CD8-positive, alpha-beta memory T cell (primary cell): ENCODE measurements around the gene CLCNKB. TPM values are rescaled to one million over a fixed set of nuclear protein-coding genes. Genes with fewer than 3 reads are reported as not detected.
"Not testable (repeated sequence)": the region's sequence is repeated elsewhere in the genome, so short reads cannot be mapped to it uniquely, and the experiment has no call there.

Experiments used
- CTCF ChIA-PET: fragments of 350-600 bp; sonication (Branson Sonifier 250); formaldehyde crosslinking; loops from one replicate; lab custom pipeline; 2021; ENCODE audit warnings: antibody characterized with exemption; lab: Charles Lee
- POLR2A ChIA-PET: fragments of 350-600 bp; sonication (Branson Sonifier 250); formaldehyde crosslinking; loops from one replicate; lab custom pipeline; 2021; ENCODE audit warnings: antibody characterized with exemption; lab: Charles Lee
- DNase-seq, 5 donors: peaks; one replicate each; pipeline versions ENCODE4 v3.0.0 to v3.0.0-alpha.2; 2020 to 2022; ENCODE audit warnings: mixed read lengths in 1 of 5
- H3K27ac ChIP-seq: one replicate; pipeline ENCODE4 v1.7.0; 2013; ENCODE audit warnings: low read depth, mild to moderate bottlenecking, low read length, moderate library complexity
- H3K27me3 ChIP-seq: 2 replicates; pipeline ENCODE4 v1.7.0; 2013; ENCODE audit warnings: low read length, mild to moderate bottlenecking; ENCODE audit not compliant: insufficient read depth, poor library complexity, severe bottlenecking
- H3K36me3 ChIP-seq: 2 replicates; pipeline ENCODE4 v1.7.0; 2013; ENCODE audit warnings: mild to moderate bottlenecking, low read length, moderate library complexity; ENCODE audit not compliant: insufficient read depth
- H3K4me1 ChIP-seq: 2 replicates; pipeline ENCODE4 v1.7.0; 2013; ENCODE audit warnings: mild to moderate bottlenecking, low read length, moderate library complexity; ENCODE audit not compliant: insufficient read depth
- H3K4me3 ChIP-seq: 2 replicates; pipeline ENCODE4 v1.7.0; 2013; ENCODE audit warnings: mild to moderate bottlenecking, low read length
- H3K9me3 ChIP-seq: 2 replicates; pipeline ENCODE4 v1.7.0; 2013; ENCODE audit warnings: mild to moderate bottlenecking, low read length
- H3K27ac Mint-ChIP-seq, 8 donors: one replicate each; pipeline ENCODE4 v1.8.0; 2020 to 2021; ENCODE audit warnings: mixed read lengths in 8 of 8, mild to moderate bottlenecking in 6 of 8, inconsistent platforms in 3 of 8, moderate library complexity in 3 of 8
- H3K27me3 Mint-ChIP-seq, 2 donors: one replicate each; pipeline ENCODE4 v1.8.0; 2020 to 2021; ENCODE audit warnings: mixed read lengths in 2 of 2, mild to moderate bottlenecking in 1 of 2, moderate library complexity in 1 of 2
- H3K36me3 Mint-ChIP-seq, 3 donors: one replicate each; pipeline ENCODE4 v1.8.0; 2020 to 2021; ENCODE audit warnings: mixed read lengths in 3 of 3, inconsistent platforms in 1 of 3, mild to moderate bottlenecking in 1 of 3
- H3K4me1 Mint-ChIP-seq, 3 donors: one replicate each; pipeline ENCODE4 v1.8.0; 2020 to 2021; ENCODE audit warnings: mixed read lengths in 3 of 3, inconsistent platforms in 1 of 3, mild to moderate bottlenecking in 1 of 3
- H3K4me3 Mint-ChIP-seq, 7 donors: one replicate each; pipeline ENCODE4 v1.8.0; 2020 to 2021; ENCODE audit warnings: mixed read lengths in 7 of 7, mild to moderate bottlenecking in 6 of 7, moderate library complexity in 4 of 7, inconsistent platforms in 2 of 7
- H3K9me3 Mint-ChIP-seq, 5 donors: one replicate each; pipeline ENCODE4 v1.8.0; 2020 to 2022; ENCODE audit warnings: mixed read lengths in 5 of 5, mild to moderate bottlenecking in 3 of 5, moderate library complexity in 2 of 5, inconsistent platforms in 1 of 5
- polyA plus RNA-seq: library from polyadenylated mRNA; unstranded; fragments of 300-500 nt; fragmentation: Illumina TruSeq; gene quantifications from one replicate; pipeline ENCODE4 v1.2.3, GENCODE V29; 2021
- total RNA-seq, 2 experiments: library from RNA; stranded (reverse); gene quantifications; one replicate each; pipeline ENCODE4 v1.2.3, GENCODE V29; 2021

CLCNKB gene
- not detected for total RNA-seq
- polyA plus RNA-seq, result not detected

DNA sequence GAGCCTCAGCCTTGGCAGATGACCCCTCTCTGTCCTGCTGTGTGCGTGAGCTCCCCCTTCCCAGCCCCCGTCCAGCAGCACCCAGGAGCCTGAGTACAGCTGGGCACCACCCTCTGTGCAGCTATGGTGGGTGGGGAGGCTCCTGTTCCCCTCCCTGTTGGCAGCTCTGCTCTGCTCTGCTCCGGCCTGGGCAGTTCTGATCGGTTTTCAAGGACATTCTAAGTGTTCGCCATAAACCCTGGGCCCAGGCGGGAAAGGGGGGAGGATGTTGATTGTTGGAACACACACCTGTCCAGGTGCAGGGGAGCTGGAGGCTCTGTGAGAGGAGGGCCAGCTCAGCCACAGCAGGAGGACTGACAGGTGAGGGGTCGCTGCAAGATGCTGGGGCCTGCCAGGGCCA lies at the start of gene CLCNKB:
TSS of gene CLCNKB (plus strand) at position 262 of the 400 bp plus-strand sequence. CDS start 711 bp downstream, outside the sequence.
- no peak within 1 kb of the TSS for H3K4me3 Mint-ChIP-seq
- H3K4me1 Mint-ChIP-seq, result peaks cover 2 to 5% (median 3%) of the 10 kb centered on the region in 3 donors
- no peak for DNase-seq
- H3K9me3 ChIP-seq, result no peaks in the 10 kb centered on the region
- H3K4me1 ChIP-seq, result no peaks in the 10 kb centered on the region
- POLR2A ChIA-PET, result no interaction called here
- H3K27me3 Mint-ChIP-seq, result peaks cover 7 to 17% of the 10 kb centered on the region in 2 donors
- no peak within 1 kb of the TSS for H3K4me3 ChIP-seq
- H3K9me3 Mint-ChIP-seq, result no peaks in the 10 kb centered on the region
- no peaks in the 10 kb centered on the region for H3K27me3 ChIP-seq
- H3K27ac Mint-ChIP-seq, result peak within 1 kb of the TSS in 1 of 8 donors; percentile 87
- no peaks in the 10 kb centered on the region for H3K36me3 ChIP-seq
- H3K36me3 Mint-ChIP-seq, result no peaks in the 10 kb centered on the region
- CTCF ChIA-PET, result no interaction called here
- H3K27ac ChIP-seq, result no peak within 1 kb of the TSS

- Histone ChIP-seq H3K9me3 (no peaks in the 10 kb centered on the region), H3K27me3 (no peaks in the 10 kb centered on the region), H3K4me1 (no peaks in the 10 kb centered on the region), H3K36me3 (no peaks in the 10 kb centered on the region), H3K4me3 (no peak overlapping the region), H3K27ac (no peak overlapping the region)
- ChIA-PET POLR2A (no interaction called here), CTCF (interaction anchor here (0.7 to 2.1 kb wide), 4 partner anchors 113 to 202 kb away, joined by 3 to 9 read pairs (median 4); no protein-coding TSS in a partner anchor)
- peaks cover 0 to 4% of the 10 kb centered on the region in 2 donors for H3K27me3 Mint-ChIP-seq
- H3K9me3 Mint-ChIP-seq, result no peaks in the 10 kb centered on the region
- no peaks in the 10 kb centered on the region for H3K4me1 Mint-ChIP-seq
- no peak overlapping the region for H3K4me3 Mint-ChIP-seq
- DNase-seq, result no peak
- H3K36me3 Mint-ChIP-seq, result no peaks in the 10 kb centered on the region
- H3K27ac Mint-ChIP-seq, result no peak overlapping the region
Observed at GRCh38 chr1:15994081-15994480, 49.5 kb upstream of the CLCNKB start.

DNA sequence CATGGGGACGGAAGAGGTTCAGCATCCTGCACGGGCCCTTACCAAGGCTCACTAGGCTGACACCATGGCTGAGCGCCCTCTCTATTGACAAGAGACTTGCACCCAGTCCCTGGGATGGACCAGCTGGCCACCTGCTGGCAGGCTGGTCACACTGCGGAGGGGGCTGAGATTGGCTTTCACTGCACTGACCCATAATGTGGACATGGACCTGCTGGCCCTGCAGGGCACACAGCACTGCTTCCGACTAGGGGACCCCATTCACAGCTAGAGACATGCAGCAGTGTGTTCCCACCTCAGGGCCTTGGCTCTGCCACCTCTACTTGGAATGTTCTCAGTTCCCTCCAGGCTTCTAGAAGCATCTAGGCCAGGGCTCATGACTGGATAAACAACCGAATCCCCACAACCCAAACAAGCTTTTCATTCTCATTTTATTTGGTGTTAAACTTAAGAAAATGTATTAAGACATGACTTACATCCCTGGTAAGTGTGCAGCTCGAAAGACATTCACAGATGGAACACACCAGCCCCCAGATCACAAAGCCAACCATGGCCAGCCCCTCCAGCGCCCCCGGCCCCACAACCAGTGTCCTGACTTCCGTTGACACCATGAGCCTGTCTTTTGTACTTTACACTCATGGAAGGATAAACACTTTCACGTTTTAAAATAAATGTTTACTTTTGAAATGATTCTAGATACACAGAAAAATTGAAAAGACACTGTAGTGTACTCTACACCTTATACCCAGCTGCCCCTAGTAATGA lies 48.8 kb upstream of the CLCNKB start:
- H3K9me3 Mint-ChIP-seq, result no peaks in the 10 kb centered on the region
- H3K4me3 Mint-ChIP-seq, result no peak overlapping the region
- no peaks in the 10 kb centered on the region for H3K36me3 ChIP-seq
- CTCF ChIA-PET, result interaction anchor here (0.7 to 2.1 kb wide), 6 partner anchors 12 to 203 kb away, joined by 3 to 9 read pairs (median 4); no protein-coding TSS in a partner anchor
- peaks cover 0 to 4% of the 10 kb centered on the region in 2 donors for H3K27me3 Mint-ChIP-seq
- no peaks in the 10 kb centered on the region for H3K4me1 ChIP-seq
- H3K27ac ChIP-seq, result no peak overlapping the region
- DNase-seq, result peak in 3 of 5 donors; percentile 19 to 66 (median 28)
- H3K4me3 ChIP-seq, result no peak overlapping the region
- H3K27ac Mint-ChIP-seq, result peak overlapping the region in 1 of 8 donors; percentile 17
- no peaks in the 10 kb centered on the region for H3K27me3 ChIP-seq
- no peaks in the 10 kb centered on the region for H3K9me3 ChIP-seq
- H3K36me3 Mint-ChIP-seq, result no peaks in the 10 kb centered on the region
- no peaks in the 10 kb centered on the region for H3K4me1 Mint-ChIP-seq
- POLR2A ChIA-PET, result no interaction called here

DNA sequence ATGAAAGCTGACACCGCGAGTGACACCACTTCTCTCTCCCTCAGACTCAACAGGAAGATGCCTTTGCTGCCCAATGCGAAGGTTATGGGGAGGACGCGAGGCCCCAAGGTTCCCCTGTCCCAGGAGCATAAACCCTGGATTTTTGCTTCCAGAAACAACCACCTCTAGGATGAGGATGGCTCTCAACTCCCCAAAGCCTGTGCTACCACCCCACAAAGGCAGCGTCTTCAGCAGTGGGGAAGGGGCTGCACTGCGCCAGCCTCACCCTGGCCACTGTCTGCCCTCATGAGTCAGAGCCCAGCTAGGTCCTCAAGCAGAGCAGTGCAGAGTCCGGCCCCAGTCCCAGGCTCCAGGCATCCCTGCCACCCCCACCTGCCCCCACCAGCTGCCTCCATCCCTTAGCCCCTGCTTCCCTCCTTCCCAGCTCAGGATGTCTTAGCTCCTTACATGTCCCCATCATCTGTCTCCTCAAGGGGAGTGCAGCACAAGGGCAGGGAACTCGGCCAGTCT lies 46.5 kb upstream of the CLCNKB start:
- no peak overlapping the region for H3K27ac ChIP-seq
- H3K9me3 ChIP-seq, result no peaks in the 10 kb centered on the region
- ChIA-PET CTCF (interaction anchor here (0.9 kb wide), 1 partner anchor 12 kb away, joined by 3 read pairs; no protein-coding TSS in a partner anchor), POLR2A (no interaction called here)
- no peak overlapping the region for H3K4me3 Mint-ChIP-seq
- H3K36me3 Mint-ChIP-seq, result no peaks in the 10 kb centered on the region
- no peak overlapping the region for H3K27ac Mint-ChIP-seq
- no peaks in the 10 kb centered on the region for H3K27me3 ChIP-seq
- H3K4me1 Mint-ChIP-seq, result no peaks in the 10 kb centered on the region
- H3K9me3 Mint-ChIP-seq, result no peaks in the 10 kb centered on the region
- no peak for DNase-seq
- no peaks in the 10 kb centered on the region for H3K4me1 ChIP-seq
- H3K27me3 Mint-ChIP-seq, result peaks cover 0 to 4% of the 10 kb centered on the region in 2 donors
- H3K4me3 ChIP-seq, result no peak overlapping the region
- H3K36me3 ChIP-seq, result no peaks in the 10 kb centered on the region

DNA sequence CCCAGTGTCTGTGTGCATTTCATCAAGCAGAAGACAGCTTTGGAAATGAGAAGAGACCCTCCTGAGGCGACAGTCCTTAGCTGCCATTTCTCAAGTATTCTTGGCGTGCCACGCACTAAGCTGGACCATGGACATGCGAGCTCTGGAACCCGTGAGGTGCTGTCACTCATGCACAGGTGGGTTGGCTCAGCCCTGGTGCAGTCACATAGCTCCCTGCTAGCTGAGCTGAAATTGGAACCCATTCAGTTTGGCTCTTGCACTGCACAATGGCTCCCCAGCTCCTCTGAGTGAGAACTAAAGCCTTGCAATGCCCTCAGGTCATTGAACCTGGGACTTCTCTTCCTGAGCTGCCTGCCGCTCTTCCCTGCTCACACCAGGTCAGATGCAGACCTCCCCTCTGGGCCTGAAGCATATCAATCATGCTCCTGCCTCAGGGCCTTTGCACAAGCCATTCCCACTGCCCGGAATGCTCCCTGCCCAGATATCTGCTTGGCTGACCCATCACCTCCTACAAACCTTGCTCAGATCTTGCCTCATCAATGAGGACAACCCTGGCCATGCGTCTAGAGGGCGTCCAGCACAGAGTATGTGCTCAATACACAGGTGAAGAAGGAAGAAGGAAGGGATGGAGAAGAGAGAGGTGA lies 45.8 kb upstream of the CLCNKB start:
- no peak for DNase-seq
- no peaks in the 10 kb centered on the region for H3K36me3 Mint-ChIP-seq
- Histone ChIP-seq H3K27ac (no peak overlapping the region), H3K4me3 (no peak overlapping the region), H3K9me3 (no peaks in the 10 kb centered on the region), H3K4me1 (no peaks in the 10 kb centered on the region), H3K36me3 (no peaks in the 10 kb centered on the region), H3K27me3 (no peaks in the 10 kb centered on the region)
- ChIA-PET POLR2A (no interaction called here), CTCF (interaction anchor here (0.9 kb wide), 1 partner anchor 12 kb away, joined by 3 read pairs; no protein-coding TSS in a partner anchor)
- H3K9me3 Mint-ChIP-seq, result no peaks in the 10 kb centered on the region
- no peaks in the 10 kb centered on the region for H3K4me1 Mint-ChIP-seq
- H3K27ac Mint-ChIP-seq, result peak overlapping the region in 1 of 8 donors; percentile 10
- peaks cover 0 to 4% of the 10 kb centered on the region in 2 donors for H3K27me3 Mint-ChIP-seq
- no peak overlapping the region for H3K4me3 Mint-ChIP-seq

DNA sequence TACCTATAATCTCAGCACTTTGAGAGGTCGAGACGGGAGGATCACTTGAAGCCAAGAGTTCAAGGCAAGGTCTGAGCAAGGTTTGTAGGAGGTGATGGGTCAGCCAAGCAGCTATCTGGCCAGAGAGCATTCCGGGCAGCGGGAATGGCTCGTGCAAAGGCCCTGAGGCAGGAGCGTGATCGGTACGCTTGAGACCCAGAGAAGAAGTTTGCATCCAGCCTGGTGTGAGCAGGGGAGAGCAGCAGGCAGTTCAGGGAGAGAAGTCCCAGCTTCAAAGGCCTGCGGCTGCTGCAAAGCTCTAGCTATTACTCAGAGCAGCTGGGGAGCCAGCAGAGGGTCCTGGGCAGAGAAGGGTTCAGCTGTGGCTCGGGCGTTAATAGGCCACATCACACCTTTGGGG lies 44.7 kb upstream of the CLCNKB start:
- Mint-ChIP-seq H3K4me1 (no peaks in the 10 kb centered on the region), H3K4me3 (no peak overlapping the region), H3K36me3 (no peaks in the 10 kb centered on the region), H3K27me3 (peaks cover 0 to 4% of the 10 kb centered on the region in 2 donors), H3K27ac (peak overlapping the region in 1 of 8 donors; percentile 28), H3K9me3 (no peaks in the 10 kb centered on the region)
- Histone ChIP-seq H3K9me3 (no peaks in the 10 kb centered on the region), H3K27ac (no peak overlapping the region), H3K4me3 (no peak overlapping the region), H3K4me1 (no peaks in the 10 kb centered on the region), H3K36me3 (no peaks in the 10 kb centered on the region), H3K27me3 (no peaks in the 10 kb centered on the region)
- no peak for DNase-seq
- CTCF ChIA-PET, result no interaction called here
- POLR2A ChIA-PET, result no interaction called here

GRCh38 chr1:16001274-16001673 lies 42.3 kb upstream of the CLCNKB start:
- H3K27ac Mint-ChIP-seq, H3K4me3 Mint-ChIP-seq, H3K27ac ChIP-seq, CTCF ChIA-PET, H3K27me3 ChIP-seq, H3K9me3 Mint-ChIP-seq, H3K9me3 ChIP-seq, DNase-seq, H3K4me1 ChIP-seq, H3K27me3 Mint-ChIP-seq, H3K36me3 Mint-ChIP-seq, H3K36me3 ChIP-seq, H3K4me3 ChIP-seq, H3K4me1 Mint-ChIP-seq, POLR2A ChIA-PET: not testable (repeated sequence)

GRCh38 chr1:16005597-16005996 lies 38.0 kb upstream of the CLCNKB start:
- Mint-ChIP-seq H3K9me3 (no peaks in the 10 kb centered on the region), H3K4me3 (no peak overlapping the region), H3K4me1 (no peaks in the 10 kb centered on the region), H3K27ac (no peak overlapping the region), H3K36me3 (no peaks in the 10 kb centered on the region), H3K27me3 (peaks cover 3 to 6% of the 10 kb centered on the region in 2 donors)
- Histone ChIP-seq H3K9me3 (no peaks in the 10 kb centered on the region), H3K4me3 (no peak overlapping the region), H3K27me3 (no peaks in the 10 kb centered on the region), H3K36me3 (no peaks in the 10 kb centered on the region), H3K4me1 (no peaks in the 10 kb centered on the region), H3K27ac (no peak overlapping the region)
- DNase-seq, result no peak
- ChIA-PET POLR2A (no interaction called here), CTCF (interaction anchor here (1.6 kb wide), 1 partner anchor 214 kb away, joined by 3 read pairs; no protein-coding TSS in a partner anchor)
